WTC11 (cell line): ENCODE results near the gene SLC28A1. TPM values are rescaled to one million over a fixed set of nuclear protein-coding genes. Genes with fewer than 3 reads are reported as not detected.
A peak's percentile ranks its signal among the peaks of the same experiment; 100 is the strongest.

ENCODE experiments used
- ATF3 ChIP-seq: sonication (generic); formaldehyde crosslinking; conservative IDR thresholded peaks from 2 replicates; pipeline ENCODE4 v1.8.1; 2022; ENCODE audit warnings: mild to moderate bottlenecking, missing genetic modification reagents
- CBFB ChIP-seq: sonication (generic); formaldehyde crosslinking; IDR thresholded peaks from 2 replicates; pipeline ENCODE4 v1.8.1; 2022; ENCODE audit warnings: mild to moderate bottlenecking, low read depth, missing genetic modification reagents
- CTCF ChIP-seq: fragments of 200-600 bp; IDR thresholded peaks from 2 replicates; pipeline ENCODE4 v1.8.0; 2022; ENCODE audit warnings: antibody characterized with exemption
- ELF4 ChIP-seq: sonication (generic); formaldehyde crosslinking; IDR thresholded peaks from 2 replicates; pipeline ENCODE4 v1.8.1; 2022; ENCODE audit warnings: low read depth, mild to moderate bottlenecking, moderate library complexity, missing genetic modification reagents
- EMX1 ChIP-seq: fragments of 250-450 bp; sonication (Bioruptor Pico); IDR thresholded peaks from 2 replicates; pipeline ENCODE4 v1.8.0; 2021; ENCODE audit warnings: mild to moderate bottlenecking
- ESRRA ChIP-seq: sonication (generic); formaldehyde crosslinking; IDR thresholded peaks from 2 replicates; pipeline ENCODE4 v1.8.1; 2022; ENCODE audit warnings: mild to moderate bottlenecking, missing genetic modification reagents, borderline replicate concordance
- FOXK1 ChIP-seq: sonication (generic); formaldehyde crosslinking; IDR thresholded peaks from 2 replicates; pipeline ENCODE4 v1.8.0; 2022; ENCODE audit warnings: mild to moderate bottlenecking, moderate library complexity, missing genetic modification reagents
- GTF2I ChIP-seq: fragments of 250-450 bp; sonication (Bioruptor Pico); conservative IDR thresholded peaks from 2 replicates; pipeline ENCODE4 v1.4.0; 2021; ENCODE audit warnings: mild to moderate bottlenecking
- JAZF1 ChIP-seq: fragments of 250-450 bp; sonication (Bioruptor Pico); IDR thresholded peaks from 2 replicates; pipeline ENCODE4 v1.9.0; 2021; ENCODE audit warnings: moderate library complexity, mild to moderate bottlenecking, inconsistent platforms
- JUN ChIP-seq: sonication (generic); formaldehyde crosslinking; IDR thresholded peaks from 2 replicates; pipeline ENCODE4 v1.8.0; 2023; ENCODE audit warnings: mild to moderate bottlenecking, missing genetic modification reagents
- MYBL2 ChIP-seq: sonication (generic); formaldehyde crosslinking; IDR thresholded peaks from 2 replicates; pipeline ENCODE4 v1.8.1; 2023; ENCODE audit warnings: mild to moderate bottlenecking, moderate library complexity, missing genetic modification reagents
- NFYB ChIP-seq: sonication (generic); formaldehyde crosslinking; conservative IDR thresholded peaks from 2 replicates; pipeline ENCODE4 v1.8.0; 2022; ENCODE audit warnings: low read depth, missing genetic modification reagents
- NR2C2 ChIP-seq: sonication (generic); formaldehyde crosslinking; IDR thresholded peaks from 2 replicates; pipeline ENCODE4 v1.8.0; 2022; ENCODE audit warnings: mild to moderate bottlenecking, missing genetic modification reagents
- PREB ChIP-seq: sonication (generic); formaldehyde crosslinking; IDR thresholded peaks from 2 replicates; pipeline ENCODE4 v1.8.1; 2022; ENCODE audit warnings: mild to moderate bottlenecking, missing genetic modification reagents, moderate library complexity, borderline replicate concordance
- PRRX2 ChIP-seq: fragments of 250-450 bp; sonication (Bioruptor Pico); IDR thresholded peaks from 2 replicates; pipeline ENCODE4 v1.8.0; 2021; ENCODE audit warnings: mild to moderate bottlenecking
- RELA ChIP-seq: sonication (generic); formaldehyde crosslinking; IDR thresholded peaks from 2 replicates; pipeline ENCODE4 v1.8.1; 2022; ENCODE audit warnings: missing genetic modification reagents, mild to moderate bottlenecking, borderline replicate concordance
- RORB ChIP-seq: fragments of 250-450 bp; sonication (Bioruptor Pico); IDR thresholded peaks from 2 replicates; pipeline ENCODE4 v1.9.0; 2021; ENCODE audit warnings: mild to moderate bottlenecking
- SMAD3 ChIP-seq: sonication (generic); formaldehyde crosslinking; IDR thresholded peaks from 2 replicates; pipeline ENCODE4 v1.8.0; 2022; ENCODE audit warnings: missing genetic modification reagents, mild to moderate bottlenecking, borderline replicate concordance
- SP1 ChIP-seq: sonication (generic); formaldehyde crosslinking; conservative IDR thresholded peaks from 2 replicates; pipeline ENCODE4 v1.8.1; 2022; ENCODE audit warnings: missing genetic modification reagents
- TP53 ChIP-seq: sonication (generic); formaldehyde crosslinking; IDR thresholded peaks from 2 replicates; pipeline ENCODE4 v1.8.1; 2023; ENCODE audit warnings: mild to moderate bottlenecking, missing genetic modification reagents
- ZBTB43 ChIP-seq: sonication (generic); formaldehyde crosslinking; IDR thresholded peaks from 2 replicates; pipeline ENCODE4 v1.8.1; 2023; ENCODE audit warnings: mild to moderate bottlenecking, missing genetic modification reagents
- ZNF317 ChIP-seq: sonication (generic); formaldehyde crosslinking; IDR thresholded peaks from 2 replicates; pipeline ENCODE4 v1.8.1; 2023; ENCODE audit warnings: low read depth, mild to moderate bottlenecking, moderate library complexity, missing genetic modification reagents, borderline replicate concordance
- ZNF423 ChIP-seq: fragments of 250-450 bp; sonication (Bioruptor Pico); IDR thresholded peaks from 2 replicates; pipeline ENCODE4 v2.1.2; 2022; ENCODE audit warnings: mild to moderate bottlenecking, moderate library complexity
- total RNA-seq: library from RNA; stranded (reverse); gene quantifications from 3 replicates; pipeline ENCODE4 v1.2.3, GENCODE V29; 2021
- TF ChIP-seq, protein P1 (sequence below): sonication (generic); formaldehyde crosslinking; IDR thresholded peaks from 2 replicates; pipeline ENCODE4 v1.8.1; 2023; ENCODE audit warnings: mild to moderate bottlenecking, moderate library complexity, missing genetic modification reagents
- TF ChIP-seq, protein P2 (sequence below): fragments of 250-450 bp; sonication (Bioruptor Pico); IDR thresholded peaks from 2 replicates; pipeline ENCODE4 v2.1.2; 2022; ENCODE audit warnings: mild to moderate bottlenecking, moderate library complexity
- TF ChIP-seq, protein P3 (sequence below): fragments of 250-450 bp; sonication (Bioruptor Pico); IDR thresholded peaks from 2 replicates; pipeline ENCODE4 v1.9.0; 2021; ENCODE audit warnings: mild to moderate bottlenecking
- TF ChIP-seq, protein P4 (sequence below): sonication (generic); formaldehyde crosslinking; IDR thresholded peaks from 2 replicates; pipeline ENCODE4 v1.8.1; 2022; ENCODE audit warnings: mild to moderate bottlenecking, moderate library complexity, missing genetic modification reagents
- TF ChIP-seq, protein P5 (sequence below): sonication (generic); formaldehyde crosslinking; IDR thresholded peaks from 2 replicates; pipeline ENCODE4 v1.8.1; 2023; ENCODE audit warnings: mild to moderate bottlenecking, missing genetic modification reagents, moderate library complexity
- TF ChIP-seq, protein P6 (sequence below): sonication (generic); formaldehyde crosslinking; IDR thresholded peaks from 2 replicates; pipeline ENCODE4 v1.8.0; 2022; ENCODE audit warnings: mild to moderate bottlenecking, missing genetic modification reagents

The SLC28A1 gene
- total RNA-seq, 1 experiment from 2014 or later = not detected

GRCh38 chr15:84981054-84981710 lies 96.7 kb downstream of the SLC28A1 start (continued):
- TF ChIP-seq, protein P1, sequence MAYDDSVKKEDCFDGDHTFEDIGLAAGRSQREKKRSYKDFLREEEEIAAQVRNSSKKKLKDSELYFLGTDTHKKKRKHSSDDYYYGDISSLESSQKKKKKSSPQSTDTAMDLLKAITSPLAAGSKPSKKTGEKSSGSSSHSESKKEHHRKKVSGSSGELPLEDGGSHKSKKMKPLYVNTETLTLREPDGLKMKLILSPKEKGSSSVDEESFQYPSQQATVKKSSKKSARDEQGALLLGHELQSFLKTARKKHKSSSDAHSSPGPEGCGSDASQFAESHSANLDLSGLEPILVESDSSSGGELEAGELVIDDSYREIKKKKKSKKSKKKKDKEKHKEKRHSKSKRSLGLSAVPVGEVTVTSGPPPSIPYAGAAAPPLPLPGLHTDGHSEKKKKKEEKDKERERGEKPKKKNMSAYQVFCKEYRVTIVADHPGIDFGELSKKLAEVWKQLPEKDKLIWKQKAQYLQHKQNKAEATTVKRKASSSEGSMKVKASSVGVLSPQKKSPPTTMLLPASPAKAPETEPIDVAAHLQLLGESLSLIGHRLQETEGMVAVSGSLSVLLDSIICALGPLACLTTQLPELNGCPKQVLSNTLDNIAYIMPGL (CRISPR knock-in tag) = peak; percentile 82
- TF ChIP-seq EMX1 = no peak
- TF ChIP-seq SMAD3 (CRISPR knock-in tag) = peak; percentile 89
- TF ChIP-seq, protein P2, sequence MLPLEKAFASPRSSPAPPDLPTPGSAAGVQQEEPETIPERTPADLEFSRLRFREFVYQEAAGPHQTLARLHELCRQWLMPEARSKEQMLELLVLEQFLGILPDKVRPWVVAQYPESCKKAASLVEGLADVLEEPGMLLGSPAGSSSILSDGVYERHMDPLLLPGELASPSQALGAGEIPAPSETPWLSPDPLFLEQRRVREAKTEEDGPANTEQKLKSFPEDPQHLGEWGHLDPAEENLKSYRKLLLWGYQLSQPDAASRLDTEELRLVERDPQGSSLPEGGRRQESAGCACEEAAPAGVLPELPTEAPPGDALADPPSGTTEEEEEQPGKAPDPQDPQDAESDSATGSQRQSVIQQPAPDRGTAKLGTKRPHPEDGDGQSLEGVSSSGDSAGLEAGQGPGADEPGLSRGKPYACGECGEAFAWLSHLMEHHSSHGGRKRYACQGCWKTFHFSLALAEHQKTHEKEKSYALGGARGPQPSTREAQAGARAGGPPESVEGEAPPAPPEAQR (CRISPR knock-in tag) = no peak
- peak; percentile 71 for TF ChIP-seq FOXK1 (CRISPR knock-in tag)
- TF ChIP-seq, protein P3, sequence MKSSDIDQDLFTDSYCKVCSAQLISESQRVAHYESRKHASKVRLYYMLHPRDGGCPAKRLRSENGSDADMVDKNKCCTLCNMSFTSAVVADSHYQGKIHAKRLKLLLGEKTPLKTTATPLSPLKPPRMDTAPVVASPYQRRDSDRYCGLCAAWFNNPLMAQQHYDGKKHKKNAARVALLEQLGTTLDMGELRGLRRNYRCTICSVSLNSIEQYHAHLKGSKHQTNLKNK (CRISPR knock-in tag) = no peak
- TF ChIP-seq GTF2I (CRISPR knock-in tag) = peak; percentile 77; the same call in 1 of the 2 replicates
- no peak for TF ChIP-seq JAZF1 (CRISPR knock-in tag)
- TF ChIP-seq, protein P4, sequence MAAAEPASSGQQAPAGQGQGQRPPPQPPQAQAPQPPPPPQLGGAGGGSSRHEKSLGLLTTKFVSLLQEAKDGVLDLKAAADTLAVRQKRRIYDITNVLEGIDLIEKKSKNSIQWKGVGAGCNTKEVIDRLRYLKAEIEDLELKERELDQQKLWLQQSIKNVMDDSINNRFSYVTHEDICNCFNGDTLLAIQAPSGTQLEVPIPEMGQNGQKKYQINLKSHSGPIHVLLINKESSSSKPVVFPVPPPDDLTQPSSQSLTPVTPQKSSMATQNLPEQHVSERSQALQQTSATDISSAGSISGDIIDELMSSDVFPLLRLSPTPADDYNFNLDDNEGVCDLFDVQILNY (CRISPR knock-in tag) = peak; percentile 78; the same call in 1 of the 2 replicates
- no peak for TF ChIP-seq PREB (CRISPR knock-in tag)
- TF ChIP-seq CTCF = no peak
- TF ChIP-seq, protein P5, sequence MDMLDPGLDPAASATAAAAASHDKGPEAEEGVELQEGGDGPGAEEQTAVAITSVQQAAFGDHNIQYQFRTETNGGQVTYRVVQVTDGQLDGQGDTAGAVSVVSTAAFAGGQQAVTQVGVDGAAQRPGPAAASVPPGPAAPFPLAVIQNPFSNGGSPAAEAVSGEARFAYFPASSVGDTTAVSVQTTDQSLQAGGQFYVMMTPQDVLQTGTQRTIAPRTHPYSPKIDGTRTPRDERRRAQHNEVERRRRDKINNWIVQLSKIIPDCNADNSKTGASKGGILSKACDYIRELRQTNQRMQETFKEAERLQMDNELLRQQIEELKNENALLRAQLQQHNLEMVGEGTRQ (CRISPR knock-in tag) = 0 out of 2 replicates have a peak, but pooled peaks have one; percentile 3
- TF ChIP-seq MYBL2 (CRISPR knock-in tag) = peak; percentile 92
- TF ChIP-seq RELA (CRISPR knock-in tag) = no peak
- TF ChIP-seq CBFB (CRISPR knock-in tag) = no peak
- no peak for TF ChIP-seq PRRX2
- no peak for TF ChIP-seq RORB (CRISPR knock-in tag)
- TF ChIP-seq JUN = no peak
- TF ChIP-seq TP53 (CRISPR knock-in tag) = peak; percentile 70; the same call in 1 of the 2 replicates
- no peak for TF ChIP-seq ATF3 (CRISPR knock-in tag)
- no peak for TF ChIP-seq NFYB
- peak; percentile 92 for TF ChIP-seq SP1 (CRISPR knock-in tag)
- TF ChIP-seq NR2C2 (CRISPR knock-in tag) = no peak
- TF ChIP-seq ZNF317 (CRISPR knock-in tag) = no peak
- peak; percentile 70; the same call in 1 of the 2 replicates for TF ChIP-seq ZBTB43 (CRISPR knock-in tag)
- TF ChIP-seq, protein P6, sequence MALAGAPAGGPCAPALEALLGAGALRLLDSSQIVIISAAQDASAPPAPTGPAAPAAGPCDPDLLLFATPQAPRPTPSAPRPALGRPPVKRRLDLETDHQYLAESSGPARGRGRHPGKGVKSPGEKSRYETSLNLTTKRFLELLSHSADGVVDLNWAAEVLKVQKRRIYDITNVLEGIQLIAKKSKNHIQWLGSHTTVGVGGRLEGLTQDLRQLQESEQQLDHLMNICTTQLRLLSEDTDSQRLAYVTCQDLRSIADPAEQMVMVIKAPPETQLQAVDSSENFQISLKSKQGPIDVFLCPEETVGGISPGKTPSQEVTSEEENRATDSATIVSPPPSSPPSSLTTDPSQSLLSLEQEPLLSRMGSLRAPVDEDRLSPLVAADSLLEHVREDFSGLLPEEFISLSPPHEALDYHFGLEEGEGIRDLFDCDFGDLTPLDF (CRISPR knock-in tag) = no peak
- peak; percentile 100 for TF ChIP-seq ZNF423
- no peak for TF ChIP-seq ELF4
- 0 out of 2 replicates have a peak, but pooled peaks have one; percentile 25 for TF ChIP-seq ESRRA (CRISPR knock-in tag)
